Subcutaneous adipose tissue (tissue), 4 donors: ENCODE results near the gene C1QL2. TPM values are rescaled to one million over a fixed set of nuclear protein-coding genes. Genes with fewer than 3 reads are reported as not detected.

Experiments
- CTCF ChIP-seq: fragments of 450-650 bp; IDR thresholded peaks from one replicate; pipeline ENCODE4 v1.5.1; 2016; ENCODE audit warnings: low read depth, mild to moderate bottlenecking, control low read depth, antibody characterized with exemption, moderate library complexity
- total RNA-seq, 4 donors: library from RNA; depleted of rRNA; stranded (reverse); fragments of >200 nt; gene quantifications; one replicate each; pipeline ENCODE4 v1.1.0, GENCODE V29; 2016

Gene C1QL2
- total RNA-seq, 4 donors from 2014 or later: not detected

DNA sequence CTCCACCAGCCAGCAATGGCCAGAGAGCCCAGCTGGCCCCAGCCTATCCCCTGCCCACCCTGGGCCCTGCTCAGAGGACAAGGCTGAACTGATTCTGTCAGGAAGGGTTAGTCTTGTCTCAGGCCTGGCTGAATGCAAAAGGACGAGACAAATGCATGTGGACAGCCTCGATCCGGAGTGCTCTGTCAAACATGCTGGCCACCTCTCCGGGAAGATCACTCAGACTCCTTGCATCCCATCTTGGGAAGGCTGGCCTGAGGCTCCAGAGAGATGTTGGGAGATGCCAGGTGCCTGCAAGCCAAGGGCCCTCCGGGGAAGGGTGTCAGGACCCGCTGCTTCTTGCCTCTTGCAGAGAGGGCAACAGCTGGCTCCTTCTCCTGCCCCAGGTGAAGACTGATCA is 20.2 kb upstream of the C1QL2 start:
- TF ChIP-seq CTCF: no peak

GRCh38 chr2:119177838-119178190 is 19.3 kb upstream of the C1QL2 start:
- TF ChIP-seq CTCF: no peak

DNA sequence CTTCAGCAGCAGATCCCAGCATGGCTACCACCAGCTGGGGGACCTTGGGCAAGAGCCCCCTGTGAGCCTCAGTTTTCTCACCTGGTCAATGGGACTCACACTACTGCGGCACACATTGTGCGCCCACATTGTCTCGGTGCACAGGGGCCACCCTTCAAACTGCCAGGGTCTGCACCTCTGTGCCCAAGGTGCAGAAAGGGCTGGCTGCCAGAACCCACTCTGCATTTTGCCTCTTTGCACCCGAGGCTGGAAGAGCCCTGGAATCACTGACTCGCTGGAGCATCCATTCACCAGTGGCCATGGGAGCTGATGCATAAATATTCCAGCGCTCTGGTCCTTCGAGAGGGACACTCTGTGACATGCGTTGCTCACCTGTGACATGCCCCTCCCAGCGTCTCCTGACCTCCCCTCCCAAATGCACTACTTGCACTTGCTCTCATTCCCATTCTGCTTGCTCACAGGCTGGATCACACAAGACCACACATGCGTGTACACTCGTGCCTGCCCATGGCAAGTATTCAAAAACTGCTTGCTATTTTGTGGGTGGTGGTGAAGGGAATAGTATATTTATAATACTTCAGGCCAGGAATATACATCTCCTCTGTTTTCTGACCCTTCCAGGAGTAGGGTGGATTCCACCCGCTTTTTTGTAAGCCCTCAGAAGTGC is 18.8 kb upstream of the C1QL2 start:
- TF ChIP-seq CTCF: no peak

GRCh38 chr2:119175517-119175916 is 17.0 kb upstream of the C1QL2 start:
- no peak for TF ChIP-seq CTCF

GRCh38 chr2:119174993-119175347 is 16.4 kb upstream of the C1QL2 start:
- TF ChIP-seq CTCF: no peak

GRCh38 chr2:119174216-119174992 is 15.9 kb upstream of the C1QL2 start:
- no peak for TF ChIP-seq CTCF

DNA sequence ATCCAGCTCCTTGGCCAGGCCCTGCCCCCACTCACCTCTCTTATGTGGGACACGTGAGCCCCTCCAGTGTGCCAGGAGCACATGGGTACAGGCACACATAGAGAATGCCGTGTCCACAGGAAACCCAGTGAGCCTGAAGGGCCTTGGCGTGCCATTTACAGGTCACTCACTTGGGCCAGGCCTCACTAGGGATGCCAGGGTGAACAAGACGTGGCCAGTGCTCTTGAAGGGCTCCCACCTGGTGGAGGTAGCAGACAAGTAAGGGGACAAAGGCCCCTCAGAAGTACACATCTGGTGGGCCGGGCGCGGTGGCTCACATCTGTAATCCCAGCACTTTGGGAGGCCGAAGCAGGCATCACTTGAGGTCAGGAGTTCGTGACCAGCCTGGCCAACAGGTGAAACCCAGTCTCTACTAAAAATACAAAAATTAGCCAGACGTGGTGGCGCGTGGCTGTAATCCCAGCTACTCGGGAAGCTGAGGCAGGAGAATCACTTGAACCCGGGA is 15.1 kb upstream of the C1QL2 start:
- no peak for TF ChIP-seq CTCF
